GM12878 (cell line): Measurements from ENCODE around the gene NSD2. TPM values are rescaled to one million over a fixed set of nuclear protein-coding genes. Genes with fewer than 3 reads are reported as not detected.

Experiments used
- ATF2 ChIP-seq: IDR thresholded peaks from 2 replicates; pipeline ENCODE4 v1.6.1; 2012; ENCODE audit warnings: low read length, inconsistent platforms
- BCL11A ChIP-seq: IDR thresholded peaks from 2 replicates; pipeline ENCODE4 v1.6.1; 2011; ENCODE audit warnings: low read depth, low read length
- BMI1 ChIP-seq: fragments of 450-650 bp; IDR thresholded peaks from 2 replicates; pipeline ENCODE4 v1.6.1; 2016; ENCODE audit warnings: mild to moderate bottlenecking, moderate library complexity, borderline replicate concordance
- EGR1 ChIP-seq, 2 experiments: IDR thresholded peaks; 1 replicate in 1 of 2; 2 replicates in 1 of 2; pipeline ENCODE4 v1.6.1; 2011 to 2012; ENCODE audit warnings: low read depth in 2 of 2, low read length in 2 of 2, borderline replicate concordance in 1 of 2, mild to moderate bottlenecking in 1 of 2, moderate library complexity in 1 of 2
- FOS ChIP-seq: IDR thresholded peaks from 3 replicates; pipeline ENCODE4 v1.6.1; 2011; ENCODE audit warnings: borderline replicate concordance; ENCODE audit not compliant: insufficient read length; ENCODE audit errors: extremely low read depth
- FOXM1 ChIP-seq: IDR thresholded peaks from 2 replicates; pipeline ENCODE4 v1.6.1; 2012; ENCODE audit warnings: low read depth, mild to moderate bottlenecking, inconsistent platforms, low read length, moderate library complexity
- IKZF1 ChIP-seq: fragments of 450-650 bp; conservative IDR thresholded peaks from 2 replicates; pipeline ENCODE4 v1.6.1; 2017; ENCODE audit warnings: antibody characterized with exemption, mild to moderate bottlenecking
- IKZF2 ChIP-seq, 2 experiments: fragments of 450-650 bp; IDR thresholded peaks; 2 replicates each; pipeline ENCODE4 v1.6.1; 2017; ENCODE audit warnings: mild to moderate bottlenecking in 2 of 2, moderate library complexity in 2 of 2
- IRF4 ChIP-seq: IDR thresholded peaks from 2 replicates; pipeline ENCODE4 v1.6.1; 2011; ENCODE audit warnings: low read depth, low read length
- JUND ChIP-seq: IDR thresholded peaks from 2 replicates; pipeline ENCODE4 v1.6.1; 2012; ENCODE audit warnings: low read depth, mild to moderate bottlenecking, low read length, improper control_type of control experiment, moderate library complexity
- SIN3A ChIP-seq: IDR thresholded peaks from 2 replicates; pipeline ENCODE4 v1.6.1; 2012; ENCODE audit warnings: low read depth, low read length, improper control_type of control experiment
- SIX5 ChIP-seq: IDR thresholded peaks from 2 replicates; pipeline ENCODE4 v1.6.1; 2011; ENCODE audit warnings: mild to moderate bottlenecking, low read depth, low read length, moderate library complexity; ENCODE audit not compliant: severe bottlenecking
- SKIL ChIP-seq: fragments of 450-650 bp; IDR thresholded peaks from 2 replicates; pipeline ENCODE4 v1.6.1; 2017; ENCODE audit warnings: mild to moderate bottlenecking, low read depth, inconsistent platforms; ENCODE audit not compliant: poor library complexity, severe bottlenecking
- STAT1 ChIP-seq: fragments of 450-650 bp; conservative IDR thresholded peaks from 2 replicates; pipeline ENCODE4 v1.6.1; 2014; ENCODE audit warnings: antibody characterized with exemption, mild to moderate bottlenecking
- SUZ12 ChIP-seq: fragments of 200-600 bp; sonication (generic); IDR thresholded peaks from one replicate; pipeline ENCODE4 v1.6.1; 2018; ENCODE audit warnings: antibody characterized with exemption, mild to moderate bottlenecking; ENCODE audit not compliant: unreplicated experiment
- TARDBP ChIP-seq: IDR thresholded peaks from 2 replicates; pipeline ENCODE4 v1.6.1; 2016; ENCODE audit warnings: borderline replicate concordance
- WRNIP1 ChIP-seq: IDR thresholded peaks from 2 replicates; pipeline ENCODE4 v1.6.1; 2011; ENCODE audit warnings: low read depth, low read length, improper control_type of control experiment, borderline replicate concordance
- ZNF687 ChIP-seq: fragments of 450-650 bp; IDR thresholded peaks from 2 replicates; pipeline ENCODE4 v1.6.1; 2017; ENCODE audit warnings: mild to moderate bottlenecking, moderate library complexity
- polyA plus RNA-seq, 11 experiments: library from polyadenylated mRNA; depleted of rRNA in 4 of 11; unstranded in 6 of 11; stranded (reverse) in 5 of 11; fragments of >200 nt; fragmentation: Nextera tagmentation in 4 of 11; fragmentation: Illumina TruSeq in 1 of 11; extraction: Ambion mirVana in 4 of 11; extraction: Trizol in 1 of 11; gene quantifications; 1 replicate in 1 of 11; 2 replicates in 10 of 11; pipeline versions ENCODE4 v1.2.1 to v1.2.3, GENCODE V29; 2011 to 2016; ENCODE audit warnings: inconsistent platforms in 2 of 11, missing spikeins in 2 of 11, low read depth in 1 of 11
- total RNA-seq, 4 experiments: library from RNA; depleted of rRNA in 3 of 4; stranded (reverse); fragments of >200 nt in 3 of 4; fragmentation: Illumina TruSeq in 1 of 4; extraction: Trizol in 1 of 4; gene quantifications; 2 replicates each; pipeline versions ENCODE4 v1.2.1 to v1.2.3, GENCODE V29; 2013 to 2021
- TF ChIP-seq, protein P1 (sequence below): fragments of 450-650 bp; conservative IDR thresholded peaks from 2 replicates; pipeline ENCODE4 v1.6.1; 2017; ENCODE audit warnings: mild to moderate bottlenecking, moderate library complexity

NSD2 gene
- total and polyA plus RNA-seq, 10 of the 15 experiments (the other 5 are each of a cell fraction or from before 2014, with no cell fraction given): 8.6 to 139 (median 67.2) TPM

DNA sequence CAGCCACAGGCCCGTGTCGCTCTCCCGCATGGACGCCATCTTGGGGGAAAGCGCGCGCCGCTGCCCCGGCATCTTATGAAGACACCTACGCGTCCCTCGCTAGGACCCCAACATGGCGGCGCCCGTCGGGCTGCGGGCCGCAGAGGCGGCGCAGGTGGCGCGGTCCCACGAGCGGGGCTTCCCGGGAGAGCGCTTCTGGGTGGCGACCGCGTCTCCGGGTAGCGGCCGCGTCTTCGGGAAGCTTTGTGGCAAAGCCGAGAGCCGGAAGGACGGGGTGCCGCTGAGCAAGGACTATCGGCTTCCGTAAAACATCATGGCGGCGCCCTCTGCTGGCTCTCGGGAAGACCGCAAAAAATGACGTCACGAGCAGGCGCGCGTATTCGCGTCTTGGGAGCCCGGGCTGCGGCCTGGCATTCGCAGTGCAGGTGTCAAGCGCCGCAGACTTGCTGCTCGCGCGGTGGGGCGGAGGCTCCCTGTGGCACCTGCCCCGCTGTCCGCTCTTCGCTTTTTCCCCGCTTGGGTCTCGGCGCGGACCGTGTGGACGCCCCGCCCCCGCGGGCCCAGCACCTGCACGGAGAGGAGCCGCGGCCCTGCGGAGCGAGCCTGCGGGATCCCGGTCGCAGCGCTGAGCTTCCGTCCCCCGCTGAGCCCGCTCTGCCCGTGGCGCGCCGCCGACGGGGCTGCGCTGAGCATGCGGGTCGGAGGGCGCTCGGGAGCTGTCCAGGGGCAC, 137.9 kb downstream of the NSD2 start, which contains the start of gene NELFA (continued):
- TF ChIP-seq SKIL (no peak), SIN3A (peak; percentile 63), SIX5 (peak; percentile 61), EGR1 (IDR thresholded peaks at IDR 0.05; ENCODE audit: borderline replicate concordance in 1 of 2, low read depth in 2 of 2, low read length in 2 of 2) (no peak), JUND (0 out of 2 replicates have a peak, but pooled peaks have one; percentile 6), ZNF687 (peak; percentile 92), IRF4 (no peak), STAT1 (peak; percentile 64; the same call in 1 of the 2 replicates), BCL11A (no peak), FOXM1 (no peak), ATF2 (no peak), FOS (no peak), SUZ12 (no peak), IKZF2 (IDR thresholded peaks at IDR 0.05) (peak in 1 of 2 experiments; percentile 36; a peak in 1 of 4 replicates), IKZF1 (peak; percentile 99), WRNIP1 (no peak), BMI1 (no peak), TARDBP (peak; percentile 63; the same call in 1 of the 2 replicates)
- TF ChIP-seq, protein P1, sequence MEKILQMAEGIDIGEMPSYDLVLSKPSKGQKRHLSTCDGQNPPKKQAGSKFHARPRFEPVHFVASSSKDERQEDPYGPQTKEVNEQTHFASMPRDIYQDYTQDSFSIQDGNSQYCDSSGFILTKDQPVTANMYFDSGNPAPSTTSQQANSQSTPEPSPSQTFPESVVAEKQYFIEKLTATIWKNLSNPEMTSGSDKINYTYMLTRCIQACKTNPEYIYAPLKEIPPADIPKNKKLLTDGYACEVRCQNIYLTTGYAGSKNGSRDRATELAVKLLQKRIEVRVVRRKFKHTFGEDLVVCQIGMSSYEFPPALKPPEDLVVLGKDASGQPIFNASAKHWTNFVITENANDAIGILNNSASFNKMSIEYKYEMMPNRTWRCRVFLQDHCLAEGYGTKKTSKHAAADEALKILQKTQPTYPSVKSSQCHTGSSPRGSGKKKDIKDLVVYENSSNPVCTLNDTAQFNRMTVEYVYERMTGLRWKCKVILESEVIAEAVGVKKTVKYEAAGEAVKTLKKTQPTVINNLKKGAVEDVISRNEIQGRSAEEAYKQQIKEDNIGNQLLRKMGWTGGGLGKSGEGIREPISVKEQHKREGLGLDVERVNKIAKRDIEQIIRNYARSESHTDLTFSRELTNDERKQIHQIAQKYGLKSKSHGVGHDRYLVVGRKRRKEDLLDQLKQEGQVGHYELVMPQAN: peak; percentile 95
